Large intestine (tissue), 3 donors: ENCODE measurements around the gene WNT1. TPM values are rescaled to one million over a fixed set of nuclear protein-coding genes. Genes with fewer than 3 reads are reported as not detected.

Experiments
- DNase-seq, 2 donors: peaks; one replicate each; pipeline versions ENCODE4 v3.0.0 to v3.0.0-alpha.2; 2013
- H3K27ac ChIP-seq: one replicate; pipeline ENCODE4 v1.5.1; 2013; ENCODE audit warnings: low read length
- H3K27me3 ChIP-seq: 2 replicates; pipeline ENCODE4 v1.6.1; 2013; ENCODE audit warnings: low read length; ENCODE audit not compliant: control insufficient read depth, insufficient read depth
- H3K36me3 ChIP-seq: 2 replicates; pipeline ENCODE4 v1.6.1; 2013; ENCODE audit warnings: low read length; ENCODE audit not compliant: control insufficient read depth, insufficient read depth
- H3K4me1 ChIP-seq: one replicate; pipeline ENCODE4 v1.6.1; 2013; ENCODE audit warnings: low read length; ENCODE audit not compliant: control insufficient read depth, insufficient read depth
- H3K4me3 ChIP-seq: one replicate; pipeline ENCODE4 v1.5.1; 2013; ENCODE audit warnings: low read length
- H3K9me3 ChIP-seq: one replicate; pipeline ENCODE4 v1.6.1; 2013; ENCODE audit warnings: mild to moderate bottlenecking, low read depth, low read length, moderate library complexity; ENCODE audit not compliant: control insufficient read depth
- WGBS: methylation state at CpG from one replicate; pipeline ENCODE4 v1.1.5; 2013; ENCODE audit warnings: low lambda C conversion rate; ENCODE audit not compliant: insufficient coverage; 5-methylcytosine and 5-hydroxymethylcytosine counted together
- polyA plus RNA-seq: library from polyadenylated mRNA; unstranded; fragments of 120-200 nt; gene quantifications from one replicate; pipeline ENCODE4 v1.2.1, GENCODE V29; 2013

Gene WNT1
- polyA plus RNA-seq, 1 donor = not detected

DNA sequence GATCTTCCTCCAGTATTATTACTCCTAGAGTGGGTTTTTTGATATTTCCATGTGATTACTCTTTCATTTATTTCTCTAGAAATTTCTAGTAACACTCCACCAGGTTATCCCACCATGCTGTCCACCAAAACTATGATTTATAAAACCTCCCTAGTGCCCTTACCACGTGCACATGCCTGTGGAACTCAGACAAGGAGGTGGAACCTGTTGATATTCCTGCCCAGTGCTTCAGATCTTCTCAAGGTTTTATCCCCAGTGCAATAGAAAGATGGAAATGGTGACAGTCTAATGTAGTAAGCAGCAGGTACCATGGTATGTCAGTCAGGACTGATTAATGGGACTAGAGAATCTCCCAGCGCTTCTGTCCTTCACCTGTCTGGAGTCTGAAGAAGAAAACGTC, 17.3 kb upstream of the WNT1 start:
- Histone ChIP-seq H3K27ac (no peak overlapping the region), H3K4me3 (no peak overlapping the region), H3K27me3 (peaks cover 6% of the 10 kb centered on the region), H3K4me1 (peaks cover 2% of the 10 kb centered on the region), H3K36me3 (no peaks in the 10 kb centered on the region), H3K9me3 (no peaks in the 10 kb centered on the region)
- no CpG with 5 or more reads among the region's 3 CpGs for whole genome bisulfite sequencing
- no peak for DNase-seq

DNA sequence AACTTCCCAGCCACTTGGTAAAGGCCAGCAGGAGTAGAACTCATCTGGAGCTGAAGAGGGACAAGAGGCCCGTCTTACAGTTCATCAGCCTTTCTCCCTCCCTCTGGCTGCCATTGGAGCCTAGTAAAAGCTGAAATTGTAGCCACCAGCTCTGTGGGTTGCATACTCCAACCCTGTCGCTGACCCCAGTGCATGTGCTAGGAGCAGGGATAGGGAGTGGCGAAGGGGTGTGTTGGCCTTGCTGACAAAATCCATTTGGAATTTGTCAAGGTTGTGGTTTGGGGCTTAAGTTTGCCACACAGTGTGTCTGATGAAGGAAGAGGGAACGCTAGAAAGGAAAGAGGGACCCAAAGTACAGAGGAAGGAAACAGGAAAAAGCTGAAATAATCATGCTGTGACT, 16.8 kb upstream of the WNT1 start:
- H3K27ac ChIP-seq = no peak overlapping the region
- H3K36me3 ChIP-seq = no peaks in the 10 kb centered on the region
- no peaks in the 10 kb centered on the region for H3K9me3 ChIP-seq
- WGBS = no CpG with 5 or more reads among the region's 4 CpGs
- H3K4me3 ChIP-seq = no peak overlapping the region
- H3K4me1 ChIP-seq = no peaks in the 10 kb centered on the region
- no peak for DNase-seq
- H3K27me3 ChIP-seq = peaks cover 11% of the 10 kb centered on the region

DNA sequence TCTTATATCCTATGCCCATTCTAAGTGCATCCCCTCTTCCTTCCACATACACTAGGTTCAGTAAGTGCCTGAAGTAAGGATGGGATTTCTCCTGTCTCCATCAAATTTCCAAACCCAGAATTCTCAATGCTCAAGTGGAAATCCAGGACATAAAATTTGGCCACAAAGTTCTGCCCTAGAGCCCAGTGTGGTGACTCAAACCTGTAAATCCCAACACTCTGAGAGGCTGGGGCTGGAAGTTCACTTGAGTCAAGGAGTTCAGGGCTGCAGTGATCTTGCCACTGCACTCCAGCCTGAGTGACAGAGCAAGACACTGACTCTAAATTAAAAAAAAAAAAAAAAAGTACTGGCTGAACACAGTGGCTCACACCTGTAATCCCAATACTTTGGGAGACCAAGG, 16.3 kb upstream of the WNT1 start:
- no peak overlapping the region for H3K27ac ChIP-seq
- H3K4me1 ChIP-seq = no peaks in the 10 kb centered on the region
- peaks cover 12% of the 10 kb centered on the region for H3K27me3 ChIP-seq
- no peak for DNase-seq
- no peaks in the 10 kb centered on the region for H3K9me3 ChIP-seq
- H3K36me3 ChIP-seq = no peaks in the 10 kb centered on the region
- H3K4me3 ChIP-seq = no peak overlapping the region

DNA sequence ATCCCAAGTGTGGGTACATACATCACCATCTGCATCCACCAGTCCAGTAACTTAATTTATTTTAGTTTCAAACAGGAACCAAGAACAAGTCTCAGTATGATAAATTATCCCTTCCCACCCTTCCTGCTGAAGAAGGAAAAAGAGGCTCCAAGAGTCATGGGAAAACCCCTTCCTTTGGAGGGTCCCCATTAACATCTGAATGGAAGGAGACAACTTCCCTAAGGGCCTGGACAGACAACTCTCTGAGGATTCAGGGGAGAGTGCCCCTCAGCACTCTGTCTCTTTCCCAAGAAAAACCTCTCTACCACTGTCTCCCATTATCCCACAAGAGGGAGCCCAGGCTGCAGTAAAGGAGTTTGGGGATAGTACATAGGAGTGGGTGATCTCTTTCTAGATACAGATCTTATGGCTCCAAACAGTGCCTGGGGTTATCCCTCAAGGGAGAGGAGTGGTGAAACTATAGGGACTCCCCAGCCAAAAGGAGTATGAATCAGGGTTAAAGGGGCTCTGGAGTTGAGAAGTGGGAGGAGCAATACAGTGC, 12.8 kb upstream of the WNT1 start:
- H3K9me3 ChIP-seq = peaks cover 3% of the 10 kb centered on the region

DNA sequence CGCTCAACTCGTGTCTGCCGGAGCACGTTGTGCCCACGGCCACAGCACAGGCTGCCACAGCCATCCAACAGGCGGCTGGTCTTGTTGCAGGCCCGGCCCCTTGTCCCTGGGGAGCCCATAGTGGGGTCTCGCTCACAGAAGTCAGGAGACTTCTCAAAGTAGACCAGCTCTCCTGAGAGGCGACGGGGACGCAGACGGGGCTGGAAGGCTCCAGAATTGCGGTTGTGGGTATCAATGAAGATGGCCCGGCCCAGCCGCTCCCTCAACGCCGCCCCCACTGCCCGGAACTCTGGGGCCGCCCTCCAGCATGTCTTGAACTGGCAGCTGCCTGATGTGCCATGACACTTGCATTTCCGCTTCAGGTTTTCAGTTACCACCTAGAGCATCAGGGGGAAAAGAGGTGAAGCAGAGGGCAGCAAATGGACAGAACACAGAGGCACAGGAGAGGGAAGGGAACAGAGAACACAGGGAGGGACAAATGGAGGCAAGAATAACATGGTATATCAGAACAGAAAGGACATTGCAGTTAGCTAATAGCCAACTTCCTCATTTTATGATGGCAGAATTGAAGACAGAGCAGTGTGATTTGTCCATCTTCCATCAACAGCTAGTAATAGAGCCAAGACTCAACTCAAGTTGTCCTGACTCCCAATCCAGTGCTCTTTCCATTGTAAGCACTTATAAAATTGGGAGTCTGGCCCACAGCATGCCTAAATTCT, 11.8 kb upstream of the WNT1 start:
- no peak for DNase-seq
- H3K36me3 ChIP-seq = no peaks in the 10 kb centered on the region
- no CpG with 5 or more reads among the region's 20 CpGs for WGBS
- peaks cover 21% of the 10 kb centered on the region for H3K4me1 ChIP-seq
- H3K9me3 ChIP-seq = peaks cover 4% of the 10 kb centered on the region
- no peak overlapping the region for H3K4me3 ChIP-seq
- peaks cover 48% of the 10 kb centered on the region for H3K27me3 ChIP-seq
- no peak overlapping the region for H3K27ac ChIP-seq

More for the DNA sequence above, 12.8 kb upstream of the WNT1 start:
- Histone ChIP-seq H3K27ac (no peak overlapping the region), H3K36me3 (no peaks in the 10 kb centered on the region), H3K27me3 (peaks cover 38% of the 10 kb centered on the region), H3K4me3 (no peak overlapping the region), H3K4me1 (peaks cover 12% of the 10 kb centered on the region)
- DNase-seq = no peak

DNA sequence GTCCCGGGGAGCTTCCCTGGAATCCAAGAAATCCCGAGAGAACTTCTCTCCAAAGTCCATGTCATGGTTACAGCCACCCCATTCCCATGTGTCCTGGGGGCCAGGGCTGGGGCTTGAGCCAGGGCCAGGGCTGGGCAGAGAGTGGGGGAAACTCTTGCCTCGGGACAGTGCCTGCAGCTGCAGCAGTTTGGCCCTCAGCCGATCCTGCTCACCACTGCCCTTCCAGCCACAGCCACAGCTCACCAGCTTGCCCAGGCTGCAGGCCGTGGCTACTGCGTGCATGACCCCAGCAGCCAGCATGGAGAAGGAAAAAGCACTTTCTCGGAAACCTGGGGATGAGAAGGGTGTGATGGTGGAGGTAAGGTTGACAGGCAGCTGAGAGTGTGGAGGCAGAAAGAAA, 10.1 kb upstream of the WNT1 start:
- no CpG with 5 or more reads among the region's 7 CpGs for WGBS
- no peak for DNase-seq
- H3K27ac ChIP-seq = no peak overlapping the region
- no peak overlapping the region for H3K4me3 ChIP-seq
- peaks cover 27% of the 10 kb centered on the region for H3K4me1 ChIP-seq
- no peaks in the 10 kb centered on the region for H3K36me3 ChIP-seq
- H3K27me3 ChIP-seq = peaks cover 64% of the 10 kb centered on the region
- peaks cover 12% of the 10 kb centered on the region for H3K9me3 ChIP-seq

DNA sequence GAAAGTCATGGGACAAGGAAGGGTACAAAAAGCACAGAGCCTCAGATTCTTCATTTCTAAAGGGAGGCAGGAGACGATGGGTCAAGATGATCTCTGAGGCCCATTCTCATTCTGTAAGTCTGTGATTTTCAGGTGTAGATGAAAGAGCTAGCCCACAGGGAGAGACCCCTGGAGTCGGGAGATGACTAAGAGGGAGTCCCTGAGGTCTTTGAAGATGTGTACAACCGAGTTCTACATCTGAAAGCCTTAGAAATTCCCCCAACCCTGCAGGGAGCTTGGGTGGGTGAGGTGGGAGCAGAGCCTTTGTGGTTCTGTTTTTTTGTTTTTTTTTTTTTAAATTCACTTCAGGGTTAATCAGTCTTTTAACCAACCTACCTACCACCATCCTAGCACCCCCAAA, 9.7 kb upstream of the WNT1 start:
- peaks cover 27% of the 10 kb centered on the region for H3K4me1 ChIP-seq
- H3K36me3 ChIP-seq = no peaks in the 10 kb centered on the region
- H3K27me3 ChIP-seq = peaks cover 69% of the 10 kb centered on the region
- peaks cover 13% of the 10 kb centered on the region for H3K9me3 ChIP-seq
- DNase-seq = no peak
- WGBS = no CpG with 5 or more reads among the region's 3 CpGs
- H3K27ac ChIP-seq = no peak overlapping the region
- H3K4me3 ChIP-seq = no peak overlapping the region

DNA sequence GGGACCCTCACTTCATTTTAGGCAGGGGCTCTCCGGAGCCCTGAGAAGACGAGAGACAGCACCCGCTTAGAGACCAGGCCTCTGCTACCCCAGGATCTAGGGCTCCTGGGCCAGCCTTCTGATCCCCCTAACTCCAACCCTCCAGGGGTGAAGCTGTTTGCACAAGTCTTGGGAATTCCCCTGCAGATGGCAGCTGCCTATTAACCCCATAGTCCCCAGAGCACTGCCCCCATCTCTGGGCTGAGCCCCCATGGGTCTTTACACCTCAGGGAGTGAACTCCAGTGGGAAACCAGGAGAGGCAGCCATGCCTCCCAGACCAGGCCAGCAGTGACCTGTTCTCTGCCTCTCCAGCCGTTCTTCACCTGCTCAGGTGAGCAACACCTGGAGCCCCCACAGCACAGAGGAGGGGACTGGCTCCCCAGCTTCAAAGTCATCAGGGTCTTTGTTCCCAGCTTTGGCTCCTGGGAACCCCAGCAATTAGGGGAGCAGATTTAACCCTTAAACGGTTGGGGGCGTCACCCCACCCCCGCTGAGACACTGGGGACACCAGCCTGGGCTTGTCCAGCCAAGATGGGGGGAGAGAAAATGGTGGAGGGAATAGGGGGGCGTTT, 8.9 kb upstream of the WNT1 start:
- no peak overlapping the region for H3K4me3 ChIP-seq
- H3K27ac ChIP-seq = no peak overlapping the region
- no peak for DNase-seq
- peaks cover 14% of the 10 kb centered on the region for H3K9me3 ChIP-seq
- H3K36me3 ChIP-seq = no peaks in the 10 kb centered on the region
- peaks cover 27% of the 10 kb centered on the region for H3K4me1 ChIP-seq
- WGBS = no CpG with 5 or more reads among the region's 8 CpGs
- peaks cover 77% of the 10 kb centered on the region for H3K27me3 ChIP-seq

DNA sequence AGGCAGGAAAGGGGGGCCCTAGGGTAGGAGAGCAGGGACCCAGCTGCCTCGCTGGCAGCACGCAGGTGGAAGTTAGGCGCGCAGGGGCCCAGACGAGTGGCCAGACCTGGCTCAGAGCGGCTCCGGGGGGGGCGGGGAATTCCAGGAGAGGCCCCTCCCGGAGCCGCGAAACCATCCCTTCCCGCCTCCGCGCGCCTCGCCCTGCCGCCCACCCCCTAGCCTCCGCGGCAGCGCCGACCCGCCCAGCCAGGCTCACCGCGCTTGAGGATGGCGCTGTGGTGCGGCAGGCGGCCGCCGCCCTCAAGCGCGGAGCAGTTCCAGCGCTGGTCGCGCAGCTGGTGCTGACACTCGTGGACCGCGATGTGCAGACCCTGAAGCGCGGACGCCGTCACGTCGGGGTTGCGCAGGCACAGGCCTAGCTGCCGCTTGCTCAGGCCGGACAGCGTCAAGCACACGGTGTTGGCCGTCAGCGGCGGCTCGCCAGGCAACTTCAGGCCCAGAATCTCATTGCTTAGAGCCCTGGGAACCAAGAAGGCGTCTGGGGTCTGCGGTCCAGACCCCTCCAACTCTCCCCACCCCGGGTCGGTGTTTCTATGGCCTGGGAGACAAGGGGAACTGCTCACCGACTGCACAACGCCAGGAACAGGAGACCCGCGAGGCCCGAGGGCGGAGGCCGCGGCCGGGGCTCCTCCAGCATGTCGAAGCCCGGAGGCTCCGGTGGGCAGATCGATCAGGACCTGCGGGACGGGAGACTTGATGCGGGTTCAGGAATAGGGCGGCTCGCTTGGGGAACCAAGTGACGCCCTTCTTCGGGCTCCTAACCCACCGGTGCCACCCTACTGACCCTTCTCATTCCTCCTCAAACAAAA, 8.1 kb upstream of the WNT1 start:
- no CpG with 5 or more reads among the region's 77 CpGs for WGBS
- H3K4me3 ChIP-seq = no peak overlapping the region

DNA sequence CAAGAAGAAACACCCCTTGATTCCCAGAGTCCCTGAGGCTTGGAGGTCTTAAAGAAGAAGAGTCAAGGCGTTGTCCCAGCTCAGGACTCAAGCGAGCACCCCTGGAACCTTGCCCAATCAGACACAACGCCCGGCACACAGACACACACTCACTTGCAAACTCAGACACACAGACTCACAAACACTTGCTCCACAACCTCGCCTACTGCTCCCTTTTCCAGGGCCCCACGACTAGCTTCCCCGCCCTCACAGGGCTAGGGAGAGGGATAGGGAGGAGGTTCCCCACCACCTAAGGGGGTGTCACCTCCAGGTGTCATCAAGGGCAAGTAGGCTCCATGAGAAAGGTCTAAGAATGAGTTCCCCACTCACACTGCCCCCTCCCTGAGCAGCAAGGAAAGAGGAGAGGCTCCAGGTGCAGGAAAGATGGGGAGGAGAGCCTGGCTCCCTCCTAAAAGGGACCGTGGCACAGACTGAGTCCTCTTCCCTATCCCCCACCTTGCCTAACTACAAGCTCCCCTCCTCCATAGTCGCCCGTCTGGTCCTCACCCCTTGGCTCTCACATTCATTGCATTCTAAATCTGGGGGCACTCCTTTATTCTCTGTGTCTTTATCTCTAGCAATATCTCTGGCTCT, 7.3 kb upstream of the WNT1 start:
- WGBS = 7% methylated on average over 3 of the region's 10 CpGs
- Histone ChIP-seq H3K4me3 (no peak overlapping the region), H3K27ac (no peak overlapping the region)

More for the DNA sequence above, 8.1 kb upstream of the WNT1 start:
- H3K36me3 ChIP-seq = no peaks in the 10 kb centered on the region
- H3K4me1 ChIP-seq = peaks cover 27% of the 10 kb centered on the region
- H3K27ac ChIP-seq = no peak overlapping the region
- DNase-seq = peak in 1 of 2 donors; percentile 44
- H3K27me3 ChIP-seq = peaks cover 81% of the 10 kb centered on the region
- H3K9me3 ChIP-seq = peaks cover 14% of the 10 kb centered on the region

More for the DNA sequence above, 7.3 kb upstream of the WNT1 start:
- H3K9me3 ChIP-seq = peaks cover 14% of the 10 kb centered on the region
- no peaks in the 10 kb centered on the region for H3K36me3 ChIP-seq
- peaks cover 27% of the 10 kb centered on the region for H3K4me1 ChIP-seq
- peaks cover 83% of the 10 kb centered on the region for H3K27me3 ChIP-seq
- no peak for DNase-seq
